HepG2 (cell line): Measurements from ENCODE around the gene PCCB. TPM values are rescaled to one million over a fixed set of nuclear protein-coding genes. Genes with fewer than 3 reads are reported as not detected.

Source experiments
- AKNA ChIP-seq: sonication (generic); formaldehyde crosslinking; IDR thresholded peaks from 2 replicates; pipeline ENCODE4 v1.4.0; 2020; ENCODE audit warnings: missing genetic modification reagents, borderline replicate concordance
- KDM4B ChIP-seq: sonication (generic); formaldehyde crosslinking; IDR thresholded peaks from 2 replicates; pipeline ENCODE4 v1.4.0; 2020; ENCODE audit warnings: missing genetic modification reagents
- POLR2AphosphoS5 ChIP-seq: IDR thresholded peaks from 2 replicates; pipeline ENCODE4 v1.6.1; 2012; ENCODE audit warnings: low read depth, low read length
- SSRP1 ChIP-seq: IDR thresholded peaks from 2 replicates; pipeline ENCODE4 v1.6.1; 2016; ENCODE audit warnings: control low read depth
- STAT5B ChIP-seq: sonication (generic); formaldehyde crosslinking; IDR thresholded peaks from 2 replicates; pipeline ENCODE4 v1.4.0; 2020; ENCODE audit warnings: missing genetic modification reagents
- THRA ChIP-seq: sonication (generic); formaldehyde crosslinking; IDR thresholded peaks from 2 replicates; pipeline ENCODE4 v1.4.0; 2020; ENCODE audit warnings: missing genetic modification reagents, borderline replicate concordance
- ZBTB38 ChIP-seq: sonication (generic); formaldehyde crosslinking; IDR thresholded peaks from 2 replicates; pipeline ENCODE4 v1.5.1; 2020; ENCODE audit warnings: mild to moderate bottlenecking, missing genetic modification reagents
- ZFP37 ChIP-seq: sonication (generic); formaldehyde crosslinking; IDR thresholded peaks from 2 replicates; pipeline ENCODE4 v1.4.0; 2020; ENCODE audit warnings: missing genetic modification reagents, borderline replicate concordance
- ZNF280D ChIP-seq: sonication (generic); formaldehyde crosslinking; IDR thresholded peaks from 2 replicates; pipeline ENCODE4 v1.5.1; 2020; ENCODE audit warnings: mild to moderate bottlenecking, missing genetic modification reagents
- ZNF292 ChIP-seq: sonication (generic); formaldehyde crosslinking; IDR thresholded peaks from 2 replicates; pipeline ENCODE4 v1.8.1; 2022; ENCODE audit warnings: mild to moderate bottlenecking, low read depth, missing genetic modification reagents, borderline replicate concordance
- ZNF333 ChIP-seq: sonication (generic); formaldehyde crosslinking; IDR thresholded peaks from 2 replicates; pipeline ENCODE4 v1.4.0; 2020; ENCODE audit warnings: mild to moderate bottlenecking, missing genetic modification reagents, borderline replicate concordance
- ZNF468 ChIP-seq: sonication (generic); formaldehyde crosslinking; IDR thresholded peaks from 2 replicates; pipeline ENCODE4 v1.8.0; 2022; ENCODE audit warnings: mild to moderate bottlenecking, moderate library complexity, missing genetic modification reagents
- ZNF629 ChIP-seq: sonication (generic); formaldehyde crosslinking; conservative IDR thresholded peaks from 2 replicates; pipeline ENCODE4 v1.5.0; 2020; ENCODE audit warnings: missing genetic modification reagents
- polyA plus RNA-seq, 8 experiments: library from polyadenylated mRNA; depleted of rRNA in 3 of 8; stranded (reverse) in 7 of 8; unstranded in 1 of 8; fragments of >200 nt; fragmentation: Illumina TruSeq in 4 of 8; extraction: Trizol in 4 of 8; gene quantifications; 2 replicates each; pipeline versions ENCODE4 v1.2.1 to v1.2.3, GENCODE V29; 2011 to 2016; ENCODE audit warnings: low read depth in 4 of 8, missing spikeins in 1 of 8, mixed read lengths in 1 of 8; ENCODE audit not compliant: insufficient read depth in 1 of 8
- total RNA-seq, 5 experiments: library from RNA; depleted of rRNA; stranded (reverse); fragments of >200 nt; fragmentation: Illumina TruSeq; extraction: Trizol; gene quantifications; 2 replicates each; pipeline ENCODE4 v1.2.3, GENCODE V29; 2016; ENCODE audit warnings: low read depth in 1 of 5
- TF ChIP-seq, protein P1 (sequence below): sonication (generic); formaldehyde crosslinking; IDR thresholded peaks from 2 replicates; pipeline ENCODE4 v1.9.0; 2021; ENCODE audit warnings: missing genetic modification reagents, mild to moderate bottlenecking, borderline replicate concordance

Gene PCCB
- total and polyA plus RNA-seq, 2 of the 13 experiments (the other 11 are each of a cell fraction or from before 2014, with no cell fraction given): 84.1 to 88.7 TPM

- TF ChIP-seq ZNF280D (no peak), ZFP37 (CRISPR knock-in tag) (0 out of 2 replicates have a peak, but pooled peaks have one; percentile 37), ZNF292 (CRISPR knock-in tag) (peak; percentile 42; the same call in 1 of the 2 replicates), THRA (CRISPR knock-in tag) (peak; percentile 38; the same call in 1 of the 2 replicates), ZBTB38 (CRISPR knock-in tag) (no peak), AKNA (no peak), SSRP1 (CRISPR knock-in tag) (0 out of 2 replicates have a peak, but pooled peaks have one; percentile 34), POLR2AphosphoS5 (peak; percentile 47; the same call in 1 of the 2 replicates), ZNF333 (CRISPR knock-in tag) (no peak), ZNF468 (CRISPR knock-in tag) (no peak), STAT5B (CRISPR knock-in tag) (no peak), KDM4B (CRISPR knock-in tag) (no peak), ZNF629 (CRISPR knock-in tag) (no peak; the same call in 1 of the 2 replicates)
- TF ChIP-seq, protein P1, sequence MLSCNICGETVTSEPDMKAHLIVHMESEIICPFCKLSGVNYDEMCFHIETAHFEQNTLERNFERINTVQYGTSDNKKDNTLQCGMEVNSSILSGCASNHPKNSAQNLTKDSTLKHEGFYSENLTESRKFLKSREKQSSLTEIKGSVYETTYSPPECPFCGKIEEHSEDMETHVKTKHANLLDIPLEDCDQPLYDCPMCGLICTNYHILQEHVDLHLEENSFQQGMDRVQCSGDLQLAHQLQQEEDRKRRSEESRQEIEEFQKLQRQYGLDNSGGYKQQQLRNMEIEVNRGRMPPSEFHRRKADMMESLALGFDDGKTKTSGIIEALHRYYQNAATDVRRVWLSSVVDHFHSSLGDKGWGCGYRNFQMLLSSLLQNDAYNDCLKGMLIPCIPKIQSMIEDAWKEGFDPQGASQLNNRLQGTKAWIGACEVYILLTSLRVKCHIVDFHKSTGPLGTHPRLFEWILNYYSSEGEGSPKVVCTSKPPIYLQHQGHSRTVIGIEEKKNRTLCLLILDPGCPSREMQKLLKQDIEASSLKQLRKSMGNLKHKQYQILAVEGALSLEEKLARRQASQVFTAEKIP (CRISPR knock-in tag): no peak
Observed at GRCh38 chr3:136255672-136256406, 5.7 kb downstream of the PCCB start (continued).
